MM.1S (cell line): ENCODE measurements around the gene ST6GALNAC4.

Experiments used
- DNase-seq: peaks from one replicate; pipeline ENCODE4 v3.0.0-alpha.2; 2015
- H2AFZ ChIP-seq: fragments of 300-600 bp; sonication (generic); 2 replicates; pipeline ENCODE4 v1.6.0; 2016; ENCODE audit warnings: antibody characterized with exemption, low read length
- H3F3A ChIP-seq: fragments of 300-600 bp; sonication (generic); 2 replicates; pipeline ENCODE4 v1.6.1; 2016; ENCODE audit warnings: mild to moderate bottlenecking, antibody characterized with exemption, low read length, moderate library complexity, mixed read lengths; ENCODE audit not compliant: insufficient read depth
- H3K27ac ChIP-seq: fragments of 300-600 bp; sonication (generic); 2 replicates; pipeline ENCODE4 v1.5.1; 2016; ENCODE audit warnings: mild to moderate bottlenecking, low read length
- H3K27me3 ChIP-seq: fragments of 300-600 bp; sonication (generic); replicated peaks from 2 replicates; pipeline ENCODE4 v1.6.0; 2016; ENCODE audit warnings: low read length; ENCODE audit not compliant: insufficient read depth
- H3K36me3 ChIP-seq: fragments of 300-600 bp; sonication (generic); replicated peaks from 2 replicates; pipeline ENCODE4 v1.6.1; 2016; ENCODE audit warnings: mild to moderate bottlenecking, low read length, mixed read lengths; ENCODE audit not compliant: insufficient read depth
- H3K4me1 ChIP-seq: fragments of 300-600 bp; sonication (generic); 2 replicates; pipeline ENCODE4 v1.6.1; 2016; ENCODE audit warnings: low read length, mixed read lengths
- H3K4me2 ChIP-seq: fragments of 300-600 bp; sonication (generic); 2 replicates; pipeline ENCODE4 v1.6.0; 2016; ENCODE audit warnings: low read depth, low read length
- H3K4me3 ChIP-seq: fragments of 300-600 bp; sonication (generic); 2 replicates; pipeline ENCODE4 v1.5.1; 2016; ENCODE audit warnings: low read length, mixed read lengths
- H3K79me2 ChIP-seq: fragments of 300-600 bp; sonication (generic); 2 replicates; pipeline ENCODE4 v1.6.1; 2016; ENCODE audit warnings: mixed run types, low read length, mixed read lengths
- H3K9ac ChIP-seq: fragments of 300-600 bp; sonication (generic); 2 replicates; pipeline ENCODE4 v1.6.1; 2016; ENCODE audit warnings: low read length, mixed read lengths
- H3K9me2 ChIP-seq: fragments of 300-600 bp; sonication (generic); replicated peaks from 2 replicates; pipeline ENCODE4 v1.6.1; 2016; ENCODE audit warnings: mild to moderate bottlenecking, low read length, mixed read lengths; ENCODE audit not compliant: insufficient read depth
- H3K9me3 ChIP-seq: fragments of 300-600 bp; sonication (generic); replicated peaks from 2 replicates; pipeline ENCODE4 v1.6.1; 2016; ENCODE audit warnings: mild to moderate bottlenecking, low read length, mixed read lengths; ENCODE audit not compliant: insufficient read depth
- H4K20me1 ChIP-seq: fragments of 300-600 bp; sonication (generic); 2 replicates; pipeline ENCODE4 v1.6.1; 2016; ENCODE audit warnings: mild to moderate bottlenecking, low read length, moderate library complexity, mixed read lengths; ENCODE audit not compliant: insufficient read depth
- CTCF ChIP-seq: fragments of 300-600 bp; sonication (generic); IDR thresholded peaks from 2 replicates; pipeline ENCODE4 v1.5.1; 2016; ENCODE audit warnings: antibody characterized with exemption, low read length, mixed read lengths
- EZH2 ChIP-seq: fragments of 300-600 bp; sonication (generic); optimal IDR thresholded peaks from 2 replicates; pipeline ENCODE3; 2017; ENCODE audit warnings: low read depth, mild to moderate bottlenecking, antibody characterized with exemption, low read length, mixed read lengths
- EZH2phosphoT487 ChIP-seq: fragments of 300-600 bp; sonication (generic); IDR thresholded peaks from 2 replicates; pipeline ENCODE4 v1.6.1; 2018; ENCODE audit warnings: antibody characterized with exemption, low read length

The ST6GALNAC4 gene

DNA sequence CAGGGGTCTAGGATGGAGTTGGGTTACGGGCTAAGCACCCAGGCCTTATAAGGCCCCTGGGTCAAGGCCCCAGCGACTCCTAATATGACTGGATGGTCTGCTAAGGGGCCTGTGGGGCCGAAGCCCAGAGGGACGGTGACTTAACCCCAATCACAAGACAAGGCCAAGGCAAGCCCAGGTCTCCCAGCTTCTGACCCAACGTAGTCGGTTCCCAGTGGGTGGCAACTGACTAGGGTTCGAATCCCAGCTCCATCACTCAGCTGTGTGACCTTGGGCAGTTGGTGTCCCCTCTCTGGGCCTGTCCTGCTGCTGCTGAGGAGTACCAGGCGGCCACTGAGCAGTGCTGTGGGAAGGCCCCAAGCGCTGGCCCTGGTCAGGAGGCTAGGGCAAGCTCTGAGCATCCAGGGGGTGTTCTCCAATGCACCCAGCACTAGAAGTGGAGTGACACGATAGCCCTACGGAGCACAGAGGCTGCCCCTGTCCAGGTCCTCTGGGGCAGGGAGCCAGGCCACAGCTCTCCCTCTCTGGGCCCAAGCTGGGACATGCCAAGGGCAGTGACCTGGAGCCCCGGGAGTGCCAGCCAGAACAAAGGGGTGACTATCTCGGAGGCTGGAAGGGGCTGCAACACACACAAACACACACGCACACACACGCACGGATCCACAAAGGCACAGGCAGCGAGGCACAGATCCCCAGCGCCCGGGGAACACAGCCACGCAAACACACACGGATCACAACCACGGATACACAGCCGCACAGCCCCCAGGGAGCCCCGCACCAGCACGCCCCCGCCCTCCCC, 39.9 kb downstream of the ST6GALNAC4 start:
- Histone ChIP-seq H3K9me2 (no peaks in the 10 kb centered on the region), H3K9me3 (no peaks in the 10 kb centered on the region), H4K20me1 (no peaks in the 10 kb centered on the region), H3K4me1 (no peaks in the 10 kb centered on the region), H3K79me2 (no peaks in the 10 kb centered on the region), H3F3A (no peaks in the 10 kb centered on the region), H3K36me3 (no peaks in the 10 kb centered on the region), H3K27me3 (no peaks in the 10 kb centered on the region), H2AFZ (peak overlapping the region; percentile 91), H3K4me3 (peak overlapping the region; percentile 65), H3K27ac (no peak overlapping the region), H3K9ac (peak overlapping the region; percentile 16; the same call in 1 of the 2 replicates), H3K4me2 (peak overlapping the region; percentile 83)
- DNase-seq: no peak
- TF ChIP-seq EZH2: no peak
- no peak for TF ChIP-seq CTCF
- no peak for TF ChIP-seq EZH2phosphoT487

DNA sequence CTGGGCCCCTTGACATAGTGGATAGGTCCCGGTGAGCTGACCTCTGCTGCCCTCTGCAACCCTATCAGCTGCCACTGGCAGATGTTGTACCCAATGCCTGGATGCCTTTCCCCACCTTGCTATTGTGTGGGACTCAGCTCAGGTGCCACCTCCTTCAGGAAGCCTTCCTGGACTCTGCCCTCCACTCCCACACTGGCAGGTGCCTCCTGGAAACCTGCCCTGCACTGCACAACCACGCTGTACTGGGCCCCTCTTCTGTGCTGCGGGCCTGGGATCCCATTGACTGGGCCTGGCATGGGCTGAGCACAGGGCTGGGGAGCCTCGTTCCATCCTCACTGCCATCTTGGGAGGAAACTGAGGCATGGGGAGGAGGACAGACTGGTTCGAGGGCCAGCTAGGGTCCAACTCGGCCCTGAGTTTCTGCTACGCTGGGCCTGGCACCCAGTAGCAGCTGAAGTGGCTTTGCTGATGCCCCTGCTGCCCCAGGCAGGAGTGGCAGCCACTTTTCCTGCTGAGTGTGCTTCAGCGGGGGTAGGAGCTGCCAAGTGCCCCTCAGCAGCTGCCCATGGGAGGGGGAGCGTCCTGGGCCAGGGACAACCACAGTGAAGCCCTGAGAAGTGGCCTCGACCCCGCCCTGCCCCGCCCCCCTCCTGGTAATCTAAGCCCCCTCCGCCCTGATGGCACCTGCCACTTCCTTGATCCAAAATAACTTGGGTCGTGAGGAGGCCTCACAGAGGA, 40.6 kb downstream of the ST6GALNAC4 start:
- TF ChIP-seq CTCF: no peak
- TF ChIP-seq EZH2: no peak
- no peak for TF ChIP-seq EZH2phosphoT487
- DNase-seq: no peak
- no peak overlapping the region for H2AFZ ChIP-seq
- no peak overlapping the region for H3K27ac ChIP-seq
- no peak overlapping the region for H3K9ac ChIP-seq
- H3K79me2 ChIP-seq: no peaks in the 10 kb centered on the region
- H3K4me2 ChIP-seq: no peak overlapping the region
- H3F3A ChIP-seq: no peaks in the 10 kb centered on the region
- no peak overlapping the region for H3K4me3 ChIP-seq
- H3K9me2 ChIP-seq: no peaks in the 10 kb centered on the region
- no peaks in the 10 kb centered on the region for H3K27me3 ChIP-seq
- H4K20me1 ChIP-seq: no peaks in the 10 kb centered on the region
- H3K4me1 ChIP-seq: no peaks in the 10 kb centered on the region
- H3K36me3 ChIP-seq: no peaks in the 10 kb centered on the region
- no peaks in the 10 kb centered on the region for H3K9me3 ChIP-seq

- Histone ChIP-seq H3K27ac (no peak overlapping the region), H2AFZ (no peak overlapping the region), H3K36me3 (no peaks in the 10 kb centered on the region), H3K9me3 (no peaks in the 10 kb centered on the region), H3K4me1 (no peaks in the 10 kb centered on the region), H3K9me2 (no peaks in the 10 kb centered on the region), H3K27me3 (no peaks in the 10 kb centered on the region), H3F3A (no peaks in the 10 kb centered on the region), H3K79me2 (no peaks in the 10 kb centered on the region), H3K4me3 (no peak overlapping the region), H3K4me2 (no peak overlapping the region), H4K20me1 (no peaks in the 10 kb centered on the region), H3K9ac (no peak overlapping the region)
- DNase-seq: no peak
- TF ChIP-seq EZH2phosphoT487 (no peak), CTCF (no peak), EZH2 (no peak)
These were observed 41.4 kb downstream of the ST6GALNAC4 start for GRCh38 chr9:127875306-127875966.
